Measurements from ENCODE around the gene CGB7. TPM values are rescaled to one million over a fixed set of nuclear protein-coding genes. Genes with fewer than 3 reads are reported as not detected.
A peak's percentile ranks its signal among the peaks of the same experiment; 100 is the strongest.

Gene CGB7
- total RNA-seq, result 1 to 10 TPM in 1 of 8 experiments, under 1 TPM in 6, not detected in 1; 0.11 to 1.0 (median 0.36) TPM

DNA sequence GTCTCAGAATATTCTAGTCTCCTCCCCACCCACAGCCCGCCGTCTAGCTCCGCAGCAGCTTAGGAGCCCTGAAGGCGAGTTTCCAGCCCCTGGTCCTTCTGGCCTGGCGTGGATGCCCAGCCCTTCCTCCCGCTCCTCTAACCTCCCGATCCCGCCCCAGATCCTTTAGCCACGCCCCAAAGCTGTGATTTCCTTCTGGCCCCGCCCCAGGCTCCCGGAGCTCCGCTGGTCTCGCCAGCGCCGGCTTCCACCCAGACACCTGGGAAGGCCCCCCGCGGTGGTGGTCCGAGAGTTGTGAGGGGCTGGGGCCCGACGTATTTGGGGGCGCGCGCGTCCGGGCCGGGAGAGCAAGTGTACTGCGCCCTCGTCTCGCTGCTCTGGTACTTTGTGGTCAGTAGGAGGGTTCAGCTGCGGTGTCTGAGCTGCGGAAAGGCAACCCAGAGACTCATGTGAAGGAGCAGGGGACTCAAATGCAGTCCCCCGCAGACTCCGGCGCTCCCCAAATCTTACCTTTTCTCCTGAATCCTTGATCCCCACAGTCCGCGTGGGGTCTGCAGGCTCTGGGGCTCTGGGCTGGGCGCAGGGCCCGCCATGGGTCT lies at the start of gene CGB7:
Gene CGB7, minus strand, starts transcription at position 114 of the 599 bp plus-strand sequence. CDS start 2,374 bp downstream, outside the sequence.
- no peak within 1 kb of the TSS for H3K27ac ChIP-seq
- H3K4me3 ChIP-seq, result peak within 1 kb of the TSS; percentile 2 to 31 (median 23)
- WGBS, 10 experiments, result 0% methylated on average over 4 of the region's 38 CpGs; no CpG with 5 or more reads in 9 of the 10 experiments
- in situ Hi-C loops (cut with MboI; ENCODE audit: low pct_unique_long_range_greater_than_20kb in 2 of 9, low sequenced_read_pairs in 9 of 9, unreplicated experiment in 9 of 9), result no loop called here
- peaks cover 0 to 24% of the 10 kb centered on the region in 2 donors for H3K4me1 ChIP-seq (replicated peaks in 1 of 2)
- peak; percentile 65 to 75 (median 70) for ATAC-seq (replicated peaks in 6 of 8)

DNA sequence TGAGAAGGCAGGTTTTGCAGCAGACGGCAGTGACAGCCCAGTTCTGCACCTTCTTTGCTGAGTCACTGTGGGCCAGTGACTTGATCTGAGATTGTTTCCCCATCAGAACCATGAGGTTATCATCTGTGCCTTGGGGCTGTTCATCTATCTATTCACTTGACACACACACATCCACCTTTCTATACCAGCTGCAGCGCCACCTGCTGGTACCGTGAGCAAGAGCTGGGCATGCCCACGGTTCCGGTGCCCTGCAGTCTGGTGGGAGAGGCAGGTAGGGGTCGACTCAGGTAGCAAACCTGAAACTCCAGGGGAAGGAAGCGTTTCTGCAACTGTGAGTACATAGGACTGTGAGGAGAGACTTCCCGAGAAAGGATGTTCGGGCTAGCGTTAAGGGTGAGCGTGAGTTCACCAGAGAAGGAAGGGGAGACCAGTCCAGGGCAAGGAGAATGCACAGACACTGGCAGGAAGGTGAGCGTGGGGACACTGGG lies 49.1 kb upstream of the CGB7 start:
- in situ Hi-C loops (cut with MboI; ENCODE audit: low pct_unique_long_range_greater_than_20kb in 2 of 9, low sequenced_read_pairs in 9 of 9, unreplicated experiment in 9 of 9), result no loop called here
- no peak overlapping the region for H3K4me3 ChIP-seq
- 57 to 100% (median 74%) methylated on average over 1 to 12 of the region's 12 CpGs; no CpG with 5 or more reads in 1 of the 10 experiments for WGBS, 10 experiments
- peak in 6 of 8 experiments; percentile 11 to 72 (median 50) for ATAC-seq (replicated peaks in 6 of 8)
- peaks cover 23 to 24% of the 10 kb centered on the region in 2 donors for H3K4me1 ChIP-seq (replicated peaks in 1 of 2)
- no peak overlapping the region for H3K27ac ChIP-seq

DNA sequence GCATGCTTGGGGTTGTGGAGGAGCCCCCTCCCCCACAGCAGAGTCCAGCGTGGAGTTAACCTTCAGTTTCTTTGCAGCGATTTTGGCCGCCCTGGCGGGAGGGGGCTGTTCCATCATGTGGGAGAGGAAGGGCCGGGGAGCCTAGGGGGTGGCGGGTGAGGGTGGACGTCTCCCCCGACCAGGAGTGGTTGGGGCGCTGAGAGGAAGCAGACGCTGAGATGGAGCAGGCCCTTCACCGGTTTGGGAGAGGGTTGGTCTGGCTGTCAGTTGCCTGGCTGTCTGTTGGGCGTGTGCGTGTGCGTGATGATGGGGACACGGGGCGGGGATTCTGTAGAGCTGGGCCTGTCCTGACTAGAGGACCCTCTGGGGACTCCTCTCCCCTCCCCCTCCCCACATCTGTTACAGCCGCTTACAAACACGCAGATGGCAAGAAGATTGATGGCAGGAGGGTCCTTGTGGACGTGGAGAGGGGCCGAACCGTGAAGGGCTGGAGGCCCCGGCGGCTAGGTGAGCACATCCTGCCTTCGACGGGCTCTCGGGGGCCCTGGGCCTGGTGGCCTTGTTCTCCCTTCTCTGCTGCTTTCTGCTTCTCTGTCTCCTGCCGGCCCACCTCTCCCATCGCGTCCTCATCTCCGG lies 46.8 kb upstream of the CGB7 start:
- ATAC-seq (replicated peaks in 6 of 8), result peak in 5 of 8 experiments; percentile 37 to 89 (median 81)
- Histone ChIP-seq H3K4me3 (no peak overlapping the region), H3K27ac (peak overlapping the region; percentile 93), H3K4me1 (replicated peaks in 1 of 2) (peaks cover 23 to 24% of the 10 kb centered on the region in 2 donors)
- in situ Hi-C loops (cut with MboI; ENCODE audit: low pct_unique_long_range_greater_than_20kb in 2 of 9, low sequenced_read_pairs in 9 of 9, unreplicated experiment in 9 of 9), result no loop called here
- WGBS, 10 experiments, result 0 to 100% (median 45%) methylated on average over 1 to 2 of the region's 30 CpGs; no CpG with 5 or more reads in 7 of the 10 experiments

DNA sequence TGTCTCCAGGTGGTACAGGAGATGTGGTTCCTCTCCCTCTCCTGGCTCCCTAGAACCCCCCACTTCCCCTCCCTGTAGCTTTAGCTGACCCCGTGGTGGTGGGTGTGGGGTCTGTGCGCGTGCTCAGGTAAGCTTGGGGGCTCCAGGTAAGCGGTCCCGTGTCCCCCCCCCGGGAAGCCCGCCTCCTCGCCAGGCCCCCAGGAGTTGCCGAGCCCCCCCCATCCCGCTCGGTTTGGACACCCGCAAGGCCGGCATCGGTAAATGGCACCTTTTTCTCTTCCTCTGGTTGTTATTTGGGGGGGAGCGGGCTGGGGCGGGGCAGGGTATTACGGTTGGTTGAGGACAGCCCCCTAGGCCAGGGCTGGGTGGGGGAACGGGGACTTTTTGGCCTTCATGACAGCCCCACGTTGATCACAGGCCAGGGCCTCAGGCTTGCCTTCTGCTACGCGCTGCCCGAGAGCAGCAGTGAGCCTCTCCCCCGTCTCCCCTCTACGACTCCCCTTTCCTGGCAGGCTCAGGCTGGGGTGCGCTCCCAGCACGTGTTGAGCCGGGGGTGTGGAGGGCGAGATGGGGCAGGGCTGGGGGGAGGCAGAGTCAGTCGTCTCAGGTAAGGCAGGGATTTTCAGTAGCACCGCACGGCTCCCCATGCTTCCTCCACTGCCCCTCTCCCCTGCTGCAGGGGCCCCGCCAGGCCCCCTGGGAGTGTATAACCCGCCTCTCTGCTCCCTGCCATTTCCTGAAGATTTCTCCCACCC lies 46.0 kb upstream of the CGB7 start:
- no peak overlapping the region for H3K4me3 ChIP-seq
- H3K27ac ChIP-seq, result peak overlapping the region; percentile 93
- no CpG with 5 or more reads among the region's 33 CpGs for WGBS, 10 experiments
- ATAC-seq (replicated peaks in 6 of 8), result peak in 4 of 8 experiments; percentile 6 to 26 (median 20)
- peaks cover 23 to 24% of the 10 kb centered on the region in 2 donors for H3K4me1 ChIP-seq (replicated peaks in 1 of 2)
- in situ Hi-C loops (cut with MboI; ENCODE audit: low pct_unique_long_range_greater_than_20kb in 2 of 9, low sequenced_read_pairs in 9 of 9, unreplicated experiment in 9 of 9), result no loop called here

DNA sequence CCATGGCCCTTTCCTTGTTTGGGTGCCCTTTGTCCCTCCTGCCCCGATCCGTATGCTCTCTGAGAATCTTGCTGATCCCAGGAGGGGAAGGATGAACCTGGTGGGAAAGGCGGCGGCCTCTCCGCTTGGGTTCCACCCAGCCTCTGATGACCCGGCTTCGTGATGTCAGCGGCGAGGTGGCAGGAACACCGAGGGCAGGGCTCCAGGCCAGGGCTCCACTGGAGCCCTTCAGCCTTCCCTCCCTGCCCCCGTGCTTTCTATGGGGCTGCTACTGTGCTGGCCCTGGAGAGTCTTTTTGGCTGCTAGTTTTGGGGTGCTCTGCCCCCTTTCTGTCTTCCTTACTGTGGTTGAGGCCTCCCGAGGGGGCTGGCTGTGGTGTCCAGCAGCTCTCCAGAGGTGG lies 44.8 kb upstream of the CGB7 start:
- H3K27ac ChIP-seq, result no peak overlapping the region
- no peak for ATAC-seq (replicated peaks in 6 of 8)
- peaks cover 23 to 24% of the 10 kb centered on the region in 2 donors for H3K4me1 ChIP-seq (replicated peaks in 1 of 2)

DNA sequence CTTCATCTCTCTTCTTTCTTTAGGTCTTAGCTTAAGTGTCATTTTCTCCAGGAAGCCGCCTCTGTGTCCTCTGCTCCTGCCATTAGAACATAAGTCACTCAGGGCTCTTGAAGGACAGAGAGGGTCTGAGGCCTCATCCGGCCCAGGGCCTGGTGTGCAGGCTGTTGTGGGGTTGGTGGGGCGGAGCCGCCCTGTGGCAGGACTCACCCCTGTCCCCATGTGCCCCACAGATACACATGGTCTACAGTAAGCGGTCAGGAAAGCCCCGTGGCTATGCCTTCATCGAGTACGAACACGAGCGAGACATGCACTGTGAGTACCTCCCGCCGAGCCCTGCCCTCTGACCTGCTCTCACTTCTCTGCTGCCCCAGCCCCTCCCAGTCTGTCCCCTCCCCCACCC lies 43.6 kb upstream of the CGB7 start:
- peaks cover 23 to 24% of the 10 kb centered on the region in 2 donors for H3K4me1 ChIP-seq (replicated peaks in 1 of 2)
- H3K27ac ChIP-seq, result peak overlapping the region in 1 of 2 donors; percentile 29
- in situ Hi-C loops (cut with MboI; ENCODE audit: low pct_unique_long_range_greater_than_20kb in 2 of 9, low sequenced_read_pairs in 9 of 9, unreplicated experiment in 9 of 9), result no loop called here
- WGBS, 10 experiments, result 76 to 100% methylated on average over 1 to 4 of the region's 12 CpGs; no CpG with 5 or more reads in 8 of the 10 experiments
- no peak for ATAC-seq (replicated peaks in 6 of 8)
- no peak overlapping the region for H3K4me3 ChIP-seq

More for the DNA sequence above, 44.8 kb upstream of the CGB7 start:
- in situ Hi-C loops (cut with MboI; ENCODE audit: low pct_unique_long_range_greater_than_20kb in 2 of 9, low sequenced_read_pairs in 9 of 9, unreplicated experiment in 9 of 9), result no loop called here
- 80 to 100% methylated on average over 2 to 3 of the region's 12 CpGs; no CpG with 5 or more reads in 8 of the 10 experiments for WGBS, 10 experiments
- H3K4me3 ChIP-seq, result no peak overlapping the region

DNA sequence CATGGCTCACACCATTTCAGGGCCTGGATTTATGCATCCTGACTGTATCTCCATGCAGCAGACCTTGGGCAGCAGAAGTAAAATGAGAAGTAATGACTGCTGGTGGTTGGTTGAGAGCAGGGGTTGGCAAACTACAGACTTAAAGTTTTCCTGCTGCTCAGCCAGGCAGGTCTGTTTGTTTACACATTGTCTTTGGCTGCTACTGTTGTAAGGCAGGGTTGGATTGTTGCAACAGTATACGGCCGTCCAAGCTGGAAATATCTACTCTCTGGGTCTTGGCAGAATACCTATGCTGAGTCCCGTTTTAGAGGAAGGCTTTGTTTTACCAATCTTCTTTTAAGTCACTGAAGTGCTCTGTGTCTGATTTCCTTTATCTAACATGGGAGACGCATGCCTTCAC lies 41.2 kb upstream of the CGB7 start:
- in situ Hi-C loops (cut with MboI; ENCODE audit: low pct_unique_long_range_greater_than_20kb in 2 of 9, low sequenced_read_pairs in 9 of 9, unreplicated experiment in 9 of 9), result loop anchor here in 5 of 9 experiments (25.0 kb wide), 1 partner anchor 114 kb away; no protein-coding TSS in a partner anchor
- WGBS, 10 experiments, result 67 to 100% (median 90%) methylated on average over 1 to 4 of the region's 4 CpGs; no CpG with 5 or more reads in 5 of the 10 experiments
- H3K4me1 ChIP-seq (replicated peaks in 1 of 2), result peaks cover 6 to 8% of the 10 kb centered on the region in 2 donors
- no peak overlapping the region for H3K4me3 ChIP-seq
- H3K27ac ChIP-seq, result no peak overlapping the region
- no peak for ATAC-seq (replicated peaks in 6 of 8)

DNA sequence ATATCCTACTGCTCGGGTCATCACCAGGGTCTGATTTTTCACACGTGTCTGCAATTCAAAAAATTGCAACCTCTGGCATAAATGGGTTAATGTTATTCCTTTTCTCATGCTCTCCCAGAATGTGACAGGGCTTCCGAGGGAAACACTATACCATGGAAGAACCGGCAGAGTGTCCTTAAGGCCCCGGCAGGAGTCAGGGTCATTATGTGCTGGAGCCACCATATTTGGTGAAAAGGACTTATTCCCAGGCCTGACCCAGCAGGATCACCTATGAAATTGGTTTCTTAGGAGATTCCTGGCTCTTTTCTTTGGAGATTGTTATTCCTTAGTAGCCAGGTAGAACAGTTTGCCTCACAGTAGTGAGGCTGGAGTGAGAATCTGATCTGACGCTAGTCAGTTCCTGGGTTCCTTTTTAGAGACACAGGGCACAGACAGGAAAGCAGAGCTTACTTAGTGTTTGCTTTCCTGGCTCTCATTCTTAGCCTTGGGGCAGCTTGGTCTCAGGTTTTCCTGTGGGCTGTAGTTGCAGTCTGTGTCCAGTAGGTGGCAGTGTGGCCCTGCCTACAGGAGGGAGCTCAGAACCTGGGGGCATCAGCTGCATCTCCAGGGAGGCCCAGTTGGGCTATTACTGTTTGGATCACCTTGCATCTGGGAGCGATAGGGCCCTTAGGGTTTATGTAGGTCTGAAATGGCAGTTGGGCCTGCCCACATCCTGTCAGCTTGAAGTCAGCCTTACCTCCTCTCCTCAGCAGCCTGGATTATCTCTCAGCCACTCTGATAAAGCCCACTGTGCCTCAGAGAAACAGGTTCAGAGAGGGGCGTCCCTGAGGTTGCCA lies 40.1 kb upstream of the CGB7 start:
- Histone ChIP-seq H3K27ac (no peak overlapping the region), H3K4me1 (replicated peaks in 1 of 2) (no peaks in the 10 kb centered on the region), H3K4me3 (no peak overlapping the region)
- ATAC-seq (replicated peaks in 6 of 8), result peak; percentile 54 to 83 (median 78)
- in situ Hi-C loops (cut with MboI; ENCODE audit: low pct_unique_long_range_greater_than_20kb in 2 of 9, low sequenced_read_pairs in 9 of 9, unreplicated experiment in 9 of 9), result loop anchor here in 5 of 9 experiments (25.0 kb wide), 1 partner anchor 115 kb away; no protein-coding TSS in a partner anchor
- WGBS, 10 experiments, result 14 to 77% (median 60%) methylated on average over 1 to 6 of the region's 8 CpGs; no CpG with 5 or more reads in 3 of the 10 experiments

DNA sequence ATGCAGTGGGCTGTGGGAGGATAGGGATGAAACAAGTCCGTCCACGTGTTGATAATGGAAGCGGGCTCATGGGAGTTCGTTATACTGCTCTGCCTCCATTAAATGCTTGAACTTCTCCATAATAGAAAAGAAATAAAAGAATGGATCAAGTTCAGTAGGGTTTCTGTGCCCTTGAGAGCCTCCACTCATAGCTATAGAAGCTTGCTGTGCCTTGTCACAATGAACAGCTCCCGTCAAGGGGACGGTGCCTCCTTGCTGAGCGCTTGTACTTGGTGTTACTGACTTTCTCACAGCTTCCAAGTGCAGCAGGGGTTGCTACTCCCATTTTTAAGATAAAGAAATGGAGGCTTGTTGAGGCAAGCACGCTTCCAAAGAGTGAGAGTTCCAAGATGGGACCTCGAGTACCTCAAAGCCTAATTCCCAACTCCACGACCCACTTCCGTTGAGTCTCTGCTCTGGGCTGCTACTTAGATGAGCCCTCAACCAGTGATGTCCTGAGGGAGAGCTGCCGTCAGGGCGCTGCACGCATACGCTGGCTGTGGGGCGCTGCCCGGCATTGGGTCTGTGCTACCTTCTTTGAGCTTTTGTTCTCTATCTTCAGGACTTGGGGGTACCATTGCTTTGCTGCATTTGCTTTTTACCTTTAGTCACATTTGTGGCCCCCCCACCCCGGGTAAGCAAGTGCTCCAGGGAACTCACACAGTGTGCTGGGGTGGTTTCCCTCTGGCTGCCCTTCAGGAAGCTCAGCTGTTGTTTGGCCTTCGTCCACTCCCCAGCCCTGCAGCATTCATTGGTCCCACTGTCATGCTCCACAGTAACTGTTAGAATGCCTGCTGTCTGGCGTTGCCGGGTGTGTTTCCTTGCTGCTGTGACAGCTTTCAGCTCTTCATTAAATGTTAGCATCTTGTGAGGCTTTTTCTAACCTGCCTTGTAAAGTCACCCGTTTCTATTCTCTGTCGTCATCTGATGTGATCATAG lies 37.2 kb upstream of the CGB7 start:
- WGBS, 10 experiments, result 68 to 95% (median 86%) methylated on average over 2 to 21 of the region's 23 CpGs; no CpG with 5 or more reads in 1 of the 10 experiments
- H3K4me3 ChIP-seq, result no peak overlapping the region
- no peaks in the 10 kb centered on the region for H3K4me1 ChIP-seq (replicated peaks in 1 of 2)
- H3K27ac ChIP-seq, result no peak overlapping the region
- ATAC-seq (replicated peaks in 6 of 8), result peak in 6 of 8 experiments; percentile 13 to 89 (median 48)
- in situ Hi-C loops (cut with MboI; ENCODE audit: low pct_unique_long_range_greater_than_20kb in 2 of 9, low sequenced_read_pairs in 9 of 9, unreplicated experiment in 9 of 9), result loop anchor here in 5 of 9 experiments (25.0 kb wide), 1 partner anchor 118 kb away; no protein-coding TSS in a partner anchor

DNA sequence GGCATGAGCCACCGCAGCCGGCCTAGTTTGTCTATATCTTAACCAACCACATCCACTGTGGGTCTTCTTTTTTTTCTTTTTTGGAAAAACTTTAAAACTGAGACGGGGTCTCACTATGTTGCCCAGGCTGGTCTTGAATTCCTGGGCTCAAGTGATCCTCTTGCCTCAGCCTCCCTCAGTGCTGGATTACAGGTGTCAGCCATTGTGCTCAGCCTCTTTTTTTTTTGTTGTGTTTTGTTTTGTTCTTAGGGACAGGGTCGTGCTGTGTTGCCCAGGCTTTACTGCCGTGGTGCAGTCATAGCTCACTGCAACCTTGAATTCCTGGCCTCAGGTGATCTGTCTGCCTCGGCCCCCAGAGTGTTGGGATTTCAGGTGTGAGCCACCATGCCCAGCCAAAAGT lies 35.1 kb upstream of the CGB7 start:
- no peak overlapping the region for H3K4me3 ChIP-seq
- ATAC-seq (replicated peaks in 6 of 8), result no peak
- 64 to 100% (median 94%) methylated on average over 3 to 6 of the region's 6 CpGs; no CpG with 5 or more reads in 3 of the 10 experiments for WGBS, 10 experiments
- H3K27ac ChIP-seq, result no peak overlapping the region
- H3K4me1 ChIP-seq (replicated peaks in 1 of 2), result no peaks in the 10 kb centered on the region
- in situ Hi-C loops (cut with MboI; ENCODE audit: low pct_unique_long_range_greater_than_20kb in 2 of 9, low sequenced_read_pairs in 9 of 9, unreplicated experiment in 9 of 9), result loop anchor here in 5 of 9 experiments (25.0 kb wide), 1 partner anchor 120 kb away; no protein-coding TSS in a partner anchor

DNA sequence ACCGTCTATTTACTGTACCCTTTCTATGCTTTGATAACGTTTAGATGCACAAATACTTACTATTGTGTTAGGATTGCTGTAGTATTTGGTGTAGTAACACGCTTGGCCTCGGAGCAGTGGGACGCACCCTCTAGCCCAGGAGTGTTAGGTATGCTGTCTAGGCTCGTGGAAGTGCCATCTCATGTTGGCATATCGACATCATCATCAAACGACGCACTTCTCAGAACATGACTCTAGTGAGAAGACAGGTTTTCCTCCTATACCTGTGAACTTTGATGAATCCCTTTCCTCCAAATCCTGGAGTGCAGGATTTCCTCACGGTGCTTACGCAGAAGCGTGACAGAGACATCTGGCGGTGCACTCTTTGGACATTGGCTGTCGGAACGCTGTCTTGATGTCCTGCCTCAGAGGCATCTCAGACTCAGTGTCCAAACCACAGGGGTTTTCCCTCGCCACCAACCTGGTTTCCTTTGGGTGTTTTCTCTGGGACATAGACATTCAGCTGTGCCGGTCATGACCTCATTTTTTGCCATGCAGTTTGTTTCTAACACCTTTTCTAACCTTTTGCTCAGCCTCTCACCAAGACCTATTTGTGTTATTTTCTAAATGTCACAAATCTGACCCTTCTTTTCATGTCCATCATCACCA lies 34.0 kb upstream of the CGB7 start:
- 80 to 100% (median 95%) methylated on average over 2 to 13 of the region's 17 CpGs; no CpG with 5 or more reads in 2 of the 10 experiments for WGBS, 10 experiments
- ATAC-seq (replicated peaks in 6 of 8), result no peak
- in situ Hi-C loops (cut with MboI; ENCODE audit: low pct_unique_long_range_greater_than_20kb in 2 of 9, low sequenced_read_pairs in 9 of 9, unreplicated experiment in 9 of 9), result loop anchor here in 5 of 9 experiments (25.0 kb wide), 1 partner anchor 121 kb away; no protein-coding TSS in a partner anchor
- Histone ChIP-seq H3K4me1 (replicated peaks in 1 of 2) (peaks cover 4 to 8% of the 10 kb centered on the region in 2 donors), H3K4me3 (no peak overlapping the region), H3K27ac (no peak overlapping the region)

Measured in motor neuron (in vitro differentiated cells).